IMR-90 (cell line): ENCODE results near the gene GRIK1. TPM values are rescaled to one million over a fixed set of nuclear protein-coding genes. Genes with fewer than 3 reads are reported as not detected.

Experiments used
- ATAC-seq: fragments of 200-7000 bp; cut with Tn5 transposase; 2 replicates; pipeline ENCODE4 v1.9.1; 2020; ENCODE audit warnings: low read depth, mild to moderate bottlenecking, moderate library complexity
- BruUV-seq: library from RNA; stranded (reverse); fragments of 400-500 nt; replicated peaks from 2 replicates; lab custom pipeline; 2021; lab: Mats Ljungman, UMichigan
- CTCF ChIA-PET: fragments of 300-600 bp; formaldehyde crosslinking; extraction: SDS; loops from one replicate; lab custom pipeline; 2021; ENCODE audit warnings: antibody characterized with exemption; lab: Yijun Ruan, JAX
- POLR2A ChIA-PET: fragments of 300-600 bp; sonication (Branson Sonifier 250); formaldehyde crosslinking; loops from one replicate; lab custom pipeline; 2022; ENCODE audit warnings: antibody characterized with exemption; ENCODE audit not compliant: unreplicated experiment; lab: Charles Lee
- DNase-seq: peaks from one replicate; pipeline ENCODE4 v3.0.0; 2013
- H2AFZ ChIP-seq: replicated peaks from 2 replicates; pipeline ENCODE3; 2013; ENCODE audit warnings: low read length, mild to moderate bottlenecking; ENCODE audit not compliant: poor library complexity
- H2AK5ac ChIP-seq: 2 replicates; pipeline ENCODE4 v1.6.1; 2013; ENCODE audit warnings: low read depth, low read length, inconsistent platforms
- H2AK9ac ChIP-seq: replicated peaks from 2 replicates; pipeline ENCODE3; 2013; ENCODE audit warnings: mild to moderate bottlenecking, low read depth, low read length, moderate library complexity; ENCODE audit not compliant: poor library complexity
- H2BK120ac ChIP-seq: 2 replicates; pipeline ENCODE4 v1.6.1; 2013; ENCODE audit warnings: low read depth, low read length, inconsistent platforms
- H2BK15ac ChIP-seq: 3 replicates; pipeline ENCODE4 v1.6.1; 2013; ENCODE audit warnings: low read depth, low read length, inconsistent platforms
- H2BK20ac ChIP-seq: 2 replicates; pipeline ENCODE4 v1.6.1; 2013; ENCODE audit warnings: low read depth, mild to moderate bottlenecking, inconsistent platforms, low read length, moderate library complexity
- H2BK5ac ChIP-seq: 2 replicates; pipeline ENCODE4 v1.6.1; 2013; ENCODE audit warnings: mild to moderate bottlenecking, low read depth, low read length, inconsistent platforms; ENCODE audit not compliant: poor library complexity, severe bottlenecking
- H3K14ac ChIP-seq: replicated peaks from 2 replicates; pipeline ENCODE4 v1.6.1; 2013; ENCODE audit warnings: low read depth, low read length, inconsistent platforms
- H3K18ac ChIP-seq: 2 replicates; pipeline ENCODE4 v1.6.1; 2013; ENCODE audit warnings: low read depth, low read length, control low read depth
- H3K23ac ChIP-seq: 2 replicates; pipeline ENCODE4 v1.6.1; 2013; ENCODE audit warnings: low read depth, low read length, inconsistent platforms
- H3K27ac ChIP-seq: 2 replicates; pipeline ENCODE4 v1.5.1; 2013; ENCODE audit warnings: mild to moderate bottlenecking, control low read depth, low read length; ENCODE audit not compliant: insufficient read depth
- H3K27me3 ChIP-seq: 2 replicates; pipeline ENCODE4 v1.6.1; 2013; ENCODE audit warnings: low read length; ENCODE audit not compliant: control insufficient read depth, insufficient read depth
- H3K36me3 ChIP-seq: 2 replicates; pipeline ENCODE4 v1.6.1; 2013; ENCODE audit warnings: low read length, mixed read lengths; ENCODE audit not compliant: control insufficient read depth, insufficient read depth
- H3K4ac ChIP-seq: 2 replicates; pipeline ENCODE4 v1.6.1; 2013; ENCODE audit warnings: low read depth, low read length, inconsistent platforms
- H3K4me1 ChIP-seq: 2 replicates; pipeline ENCODE4 v1.6.1; 2013; ENCODE audit warnings: low read length, mixed read lengths; ENCODE audit not compliant: control insufficient read depth, insufficient read depth
- H3K4me2 ChIP-seq: 2 replicates; pipeline ENCODE4 v1.6.1; 2013; ENCODE audit warnings: low read depth, mild to moderate bottlenecking, control low read depth, low read length, moderate library complexity
- H3K4me3 ChIP-seq: 2 replicates; pipeline ENCODE4 v1.5.1; 2013; ENCODE audit warnings: low read depth, mild to moderate bottlenecking, control low read depth, low read length, moderate library complexity; ENCODE audit not compliant: insufficient read depth
- H3K56ac ChIP-seq: 2 replicates; pipeline ENCODE4 v1.6.1; 2013; ENCODE audit warnings: low read length, inconsistent platforms; ENCODE audit not compliant: insufficient read depth; ENCODE audit errors: extremely low read depth
- H3K79me1 ChIP-seq, 2 experiments: 2 replicates each; pipeline ENCODE4 v1.6.1; 2013; ENCODE audit warnings: low read length in 2 of 2, inconsistent platforms in 1 of 2, low read depth in 1 of 2
- H3K9ac ChIP-seq: 2 replicates; pipeline ENCODE4 v1.6.1; 2013; ENCODE audit warnings: low read depth, low read length, control low read depth
- H3K9me1 ChIP-seq: 2 replicates; pipeline ENCODE4 v1.6.1; 2013; ENCODE audit warnings: low read length, inconsistent platforms; ENCODE audit not compliant: insufficient read depth
- H3K9me3 ChIP-seq: 2 replicates; pipeline ENCODE4 v1.6.1; 2013; ENCODE audit warnings: low read length; ENCODE audit not compliant: control insufficient read depth, insufficient read depth
- H4K20me1 ChIP-seq: 2 replicates; pipeline ENCODE4 v1.6.1; 2013; ENCODE audit warnings: low read length, inconsistent platforms; ENCODE audit not compliant: insufficient read depth
- H4K5ac ChIP-seq: 2 replicates; pipeline ENCODE4 v1.6.1; 2013; ENCODE audit warnings: mild to moderate bottlenecking, low read depth, low read length, control low read depth
- H4K8ac ChIP-seq, 2 experiments: 2 replicates each; pipeline ENCODE4 v1.6.1; 2013; ENCODE audit warnings: low read depth in 2 of 2, low read length in 2 of 2, control low read depth in 1 of 2, inconsistent platforms in 1 of 2
- H4K91ac ChIP-seq: 2 replicates; pipeline ENCODE4 v1.6.1; 2013; ENCODE audit warnings: low read depth, low read length, inconsistent platforms; ENCODE audit not compliant: insufficient read depth
- POLR2A ChIP-seq: IDR thresholded peaks from 2 replicates; pipeline ENCODE4 v1.6.1; 2012; ENCODE audit warnings: mild to moderate bottlenecking, low read depth, low read length
- RAD21 ChIP-seq: IDR thresholded peaks from 2 replicates; pipeline ENCODE4 v1.6.1; 2012; ENCODE audit warnings: low read length, improper control_type of control experiment
- WGBS, 2 experiments: methylation state at CpG; one replicate each; pipeline versions ENCODE4 v1.1.5 to v1.1.7; 2013; ENCODE audit warnings: missing lambda C conversion rate in 2 of 2; ENCODE audit not compliant: insufficient read length in 1 of 2; ENCODE audit errors: extremely low coverage in 2 of 2; 5-methylcytosine and 5-hydroxymethylcytosine counted together
- dilution Hi-C: fragments of 300-500 bp; cut with HindIII; formaldehyde crosslinking; loops from one replicate; pipeline ENCODE4 v1.14.3; 2018; ENCODE audit warnings: low sequenced_read_pairs; ENCODE audit not compliant: unreplicated experiment
- in situ Hi-C: fragments of 300-500 bp; cut with MboI; formaldehyde crosslinking; loops from 3 replicates; pipeline ENCODE4 v1.14.3; 2019; ENCODE audit warnings: low sequenced_read_pairs, inconsistent platforms, mixed read lengths
- intact Hi-C: fragments of 100-400 bp; cut with micrococcal nuclease; formaldehyde crosslinking; loops from 2 replicates; pipeline ENCODE4 v1.10.0; 2022
- polyA plus RNA-seq, 3 experiments: library from polyadenylated mRNA; depleted of rRNA; stranded (reverse); fragments of >200 nt; gene quantifications; 2 replicates each; pipeline ENCODE4 v1.2.3, GENCODE V29; 2012; ENCODE audit warnings: low replicate concordance in 1 of 3
- total RNA-seq: library from RNA; depleted of rRNA; stranded (reverse); fragments of >200 nt; gene quantifications from 2 replicates; pipeline ENCODE4 v1.2.3, GENCODE V29; 2012

GRIK1 gene
- total and polyA plus RNA-seq, 2 of the 4 experiments (the other 2 are of a cell fraction) = not detected

- H3K23ac ChIP-seq = no peak overlapping the region
- in situ Hi-C loops = no loop called here
- ChIA-PET POLR2A (no interaction called here), CTCF (no interaction called here)
- no peak overlapping the region for H2AK9ac ChIP-seq
- TF ChIP-seq RAD21 (no peak), POLR2A (no peak)
- no peak overlapping the region for H3K4me2 ChIP-seq
- intact Hi-C loops = no loop called here
- no peak overlapping the region for H2AFZ ChIP-seq
- no peak overlapping the region for H3K27ac ChIP-seq
- no peaks in the 10 kb centered on the region for H3K79me1 ChIP-seq
- no peak overlapping the region for H3K4me3 ChIP-seq
- H2BK20ac ChIP-seq = no peak overlapping the region
- ATAC-seq (no peak), DNase-seq (no peak)
- H3K14ac ChIP-seq = no peak overlapping the region
- no peak overlapping the region for H2BK15ac ChIP-seq
- WGBS, 2 experiments = no CpG with 5 or more reads among the region's 4 CpGs
- H3K27me3 ChIP-seq = no peaks in the 10 kb centered on the region
- no peaks in the 10 kb centered on the region for H4K20me1 ChIP-seq
- BruUV-seq = no TSS peak
- H3K9ac ChIP-seq = no peak overlapping the region
- no peaks in the 10 kb centered on the region for H3K9me1 ChIP-seq
- no peak overlapping the region for H3K18ac ChIP-seq
- no peak overlapping the region for H2BK5ac ChIP-seq
- H2BK120ac ChIP-seq = no peak overlapping the region
- H3K36me3 ChIP-seq = no peaks in the 10 kb centered on the region
- H4K5ac ChIP-seq = no peak overlapping the region
- no peaks in the 10 kb centered on the region for H3K9me3 ChIP-seq
- no peak overlapping the region for H3K4ac ChIP-seq
- H4K8ac ChIP-seq = no peak overlapping the region
- H2AK5ac ChIP-seq = no peak overlapping the region
- no peak overlapping the region for H4K91ac ChIP-seq
- H3K4me1 ChIP-seq = no peaks in the 10 kb centered on the region
- no peak overlapping the region for H3K56ac ChIP-seq
- dilution Hi-C loops = no loop called here
Measured at GRCh38 chr21:29786496-29787360, 153.1 kb downstream of the GRIK1 start.
